ENCODE measurements around the gene SEC14L3.

- no peak for TF ChIP-seq EZH2 (IDR thresholded peaks at IDR 0.05; ENCODE audit: borderline replicate concordance, insufficient read depth, low read depth, low read length, poor library complexity, severe bottlenecking)
- no peak for TF ChIP-seq CTCF (IDR thresholded peaks at IDR 0.05)
Measured at GRCh38 chr22:30503551-30503950, 31.7 kb upstream of the SEC14L3 start.
